Body of pancreas (tissue), 4 donors: Measurements from ENCODE around the gene ACAP2.

Source experiments
- POLR2A ChIP-seq, 3 donors: fragments of 450-650 bp; IDR thresholded peaks; one replicate each; pipeline ENCODE4 v1.6.1; 2016; ENCODE audit warnings: antibody characterized with exemption in 3 of 3, mild to moderate bottlenecking in 2 of 3
- TF ChIP-seq, protein P1 (sequence below), 7 experiments: fragments of 450-650 bp in 4 of 7; fragments of 200-600 bp in 3 of 7; sonication (generic) in 3 of 7; IDR thresholded peaks; one replicate each; pipeline ENCODE4 v1.5.1; 2016 to 2019; ENCODE audit warnings: antibody characterized with exemption in 7 of 7

- TF ChIP-seq, protein P1, sequence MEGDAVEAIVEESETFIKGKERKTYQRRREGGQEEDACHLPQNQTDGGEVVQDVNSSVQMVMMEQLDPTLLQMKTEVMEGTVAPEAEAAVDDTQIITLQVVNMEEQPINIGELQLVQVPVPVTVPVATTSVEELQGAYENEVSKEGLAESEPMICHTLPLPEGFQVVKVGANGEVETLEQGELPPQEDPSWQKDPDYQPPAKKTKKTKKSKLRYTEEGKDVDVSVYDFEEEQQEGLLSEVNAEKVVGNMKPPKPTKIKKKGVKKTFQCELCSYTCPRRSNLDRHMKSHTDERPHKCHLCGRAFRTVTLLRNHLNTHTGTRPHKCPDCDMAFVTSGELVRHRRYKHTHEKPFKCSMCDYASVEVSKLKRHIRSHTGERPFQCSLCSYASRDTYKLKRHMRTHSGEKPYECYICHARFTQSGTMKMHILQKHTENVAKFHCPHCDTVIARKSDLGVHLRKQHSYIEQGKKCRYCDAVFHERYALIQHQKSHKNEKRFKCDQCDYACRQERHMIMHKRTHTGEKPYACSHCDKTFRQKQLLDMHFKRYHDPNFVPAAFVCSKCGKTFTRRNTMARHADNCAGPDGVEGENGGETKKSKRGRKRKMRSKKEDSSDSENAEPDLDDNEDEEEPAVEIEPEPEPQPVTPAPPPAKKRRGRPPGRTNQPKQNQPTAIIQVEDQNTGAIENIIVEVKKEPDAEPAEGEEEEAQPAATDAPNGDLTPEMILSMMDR (IDR thresholded peaks at IDR 0.05) = no peak
- no peak for TF ChIP-seq POLR2A (IDR thresholded peaks at IDR 0.05)
Observed at GRCh38 chr3:195251336-195252065, 191.3 kb downstream of the ACAP2 start.
